Measurements from ENCODE around the gene DDIT3. TPM values are rescaled to one million over a fixed set of nuclear protein-coding genes. Genes with fewer than 3 reads are reported as not detected.

Gene DDIT3
- total and polyA plus RNA-seq, 2 donors (not counting 1 experiment from before 2014, with no cell fraction given): 57.8 to 265 TPM

GRCh38 chr12:57545809-57546437 lies 25.6 kb upstream of the DDIT3 start:
- no peaks in the 10 kb centered on the region for H3K9me3 ChIP-seq (ENCODE audit: control insufficient read depth, insufficient read depth, low read depth, low read length)
- peak overlapping the region; percentile 90 for H3K9ac ChIP-seq (ENCODE audit: insufficient read depth, low read length)
- peaks cover 7% of the 10 kb centered on the region for H3K27me3 ChIP-seq (ENCODE audit: control insufficient read depth, insufficient read depth, low read length)
- H4K20me1 ChIP-seq (ENCODE audit: control insufficient read depth, extremely low read depth, insufficient read depth, low read length): no peaks in the 10 kb centered on the region
- H3K4me1 ChIP-seq (ENCODE audit: control insufficient read depth, extremely low read depth, insufficient read depth, low read length): peaks cover 7% of the 10 kb centered on the region
- TF ChIP-seq EZH2 (IDR thresholded peaks at IDR 0.05; ENCODE audit: low read length, missing control alignments): no peak
- no peak for TF ChIP-seq CTCF (conservative IDR thresholded peaks at IDR 0.05 in 1 of 2, IDR thresholded peaks at IDR 0.05 in 1 of 2; ENCODE audit: low read depth in 1 of 2, low read length in 2 of 2)
- H3K36me3 ChIP-seq (ENCODE audit: control insufficient read depth, insufficient read depth, low read length): peaks cover 1% of the 10 kb centered on the region
- peaks cover 28% of the 10 kb centered on the region for H3K79me2 ChIP-seq (ENCODE audit: control insufficient read depth, insufficient read depth, low read length)
- DNase-seq (ENCODE audit: low read depth in 2 of 2): no peak
- no peak overlapping the region for H2AFZ ChIP-seq (ENCODE audit: low read length)
- H3K4me3 ChIP-seq (replicated peaks in 1 of 4; ENCODE audit: control extremely low read depth in 1 of 4, insufficient read depth in 1 of 4, low read depth in 3 of 4, low read length in 4 of 4): peak overlapping the region; percentile 78 to 96 (median 88)
- peak overlapping the region; percentile 82 for H3K27ac ChIP-seq (ENCODE audit: insufficient read depth, low read length)
- peak overlapping the region; percentile 96 for H3K4me2 ChIP-seq (ENCODE audit: extremely low read depth, insufficient read depth, low read length)

- no peak for DNase-seq (ENCODE audit: low read depth in 2 of 2)
- Histone ChIP-seq H3K4me1 (ENCODE audit: control insufficient read depth, extremely low read depth, insufficient read depth, low read length) (peaks cover 5% of the 10 kb centered on the region), H4K20me1 (ENCODE audit: control insufficient read depth, extremely low read depth, insufficient read depth, low read length) (no peaks in the 10 kb centered on the region), H3K4me2 (ENCODE audit: extremely low read depth, insufficient read depth, low read length) (no peak overlapping the region), H3K27ac (ENCODE audit: insufficient read depth, low read length) (no peak overlapping the region), H3K79me2 (ENCODE audit: control insufficient read depth, insufficient read depth, low read length) (peaks cover 29% of the 10 kb centered on the region), H3K9me3 (ENCODE audit: control insufficient read depth, insufficient read depth, low read depth, low read length) (no peaks in the 10 kb centered on the region), H3K9ac (ENCODE audit: insufficient read depth, low read length) (no peak overlapping the region), H3K36me3 (ENCODE audit: control insufficient read depth, insufficient read depth, low read length) (peaks cover 3% of the 10 kb centered on the region), H3K27me3 (ENCODE audit: control insufficient read depth, insufficient read depth, low read length) (peaks cover under 1% of the 10 kb centered on the region), H2AFZ (ENCODE audit: low read length) (no peak overlapping the region), H3K4me3 (replicated peaks in 1 of 4; ENCODE audit: control extremely low read depth in 1 of 4, insufficient read depth in 1 of 4, low read depth in 3 of 4, low read length in 4 of 4) (no peak overlapping the region)
- TF ChIP-seq EZH2 (IDR thresholded peaks at IDR 0.05; ENCODE audit: low read length, missing control alignments) (no peak), CTCF (conservative IDR thresholded peaks at IDR 0.05 in 1 of 2, IDR thresholded peaks at IDR 0.05 in 1 of 2; ENCODE audit: low read depth in 1 of 2, low read length in 2 of 2) (no peak)
Observed at GRCh38 chr12:57543581-57543980, 23.3 kb upstream of the DDIT3 start.

GRCh38 chr12:57541717-57542116 lies 21.4 kb upstream of the DDIT3 start:
- H3K27ac ChIP-seq (ENCODE audit: insufficient read depth, low read length): no peak overlapping the region
- DNase-seq (ENCODE audit: low read depth in 2 of 2): no peak
- no peak overlapping the region for H3K4me3 ChIP-seq (replicated peaks in 1 of 4; ENCODE audit: control extremely low read depth in 1 of 4, insufficient read depth in 1 of 4, low read depth in 3 of 4, low read length in 4 of 4)
- no peaks in the 10 kb centered on the region for H3K27me3 ChIP-seq (ENCODE audit: control insufficient read depth, insufficient read depth, low read length)
- no peak overlapping the region for H3K4me2 ChIP-seq (ENCODE audit: extremely low read depth, insufficient read depth, low read length)
- no peak overlapping the region for H3K9ac ChIP-seq (ENCODE audit: insufficient read depth, low read length)
- no peaks in the 10 kb centered on the region for H3K9me3 ChIP-seq (ENCODE audit: control insufficient read depth, insufficient read depth, low read depth, low read length)
- no peak overlapping the region for H2AFZ ChIP-seq (ENCODE audit: low read length)
- H4K20me1 ChIP-seq (ENCODE audit: control insufficient read depth, extremely low read depth, insufficient read depth, low read length): no peaks in the 10 kb centered on the region
- peaks cover 5% of the 10 kb centered on the region for H3K36me3 ChIP-seq (ENCODE audit: control insufficient read depth, insufficient read depth, low read length)
- peaks cover 29% of the 10 kb centered on the region for H3K79me2 ChIP-seq (ENCODE audit: control insufficient read depth, insufficient read depth, low read length)
- H3K4me1 ChIP-seq (ENCODE audit: control insufficient read depth, extremely low read depth, insufficient read depth, low read length): peaks cover 5% of the 10 kb centered on the region
- TF ChIP-seq EZH2 (IDR thresholded peaks at IDR 0.05; ENCODE audit: low read length, missing control alignments) (no peak), CTCF (conservative IDR thresholded peaks at IDR 0.05 in 1 of 2, IDR thresholded peaks at IDR 0.05 in 1 of 2; ENCODE audit: low read depth in 1 of 2, low read length in 2 of 2) (no peak)
